ENCODE results near the gene ADCK1. TPM values are rescaled to one million over a fixed set of nuclear protein-coding genes. Genes with fewer than 3 reads are reported as not detected.

Gene ADCK1
- total RNA-seq, 4 donors from 2014 or later, result 5.4 to 7.1 (median 5.6) TPM; not detected in 1

GRCh38 chr14:77961847-77962580 lies 162.1 kb downstream of the ADCK1 start:
- peaks cover 0 to 5% of the 10 kb centered on the region in 2 donors for H3K27me3 ChIP-seq
- intact Hi-C loops (cut with DNase I; ENCODE audit: low total_unique reads), result no loop called here
- H3K36me3 ChIP-seq, result no peaks in the 10 kb centered on the region
- no peaks in the 10 kb centered on the region for H3K9me3 ChIP-seq
- TF ChIP-seq CTCF (IDR thresholded peaks at IDR 0.05) (no peak), POLR2A (IDR thresholded peaks at IDR 0.05) (no peak)
- no peak overlapping the region for H3K27ac ChIP-seq
- no peaks in the 10 kb centered on the region for H3K4me1 ChIP-seq
- no peak overlapping the region for H3K4me3 ChIP-seq
- no peak for DNase-seq

GRCh38 chr14:77962731-77963520 lies 163.0 kb downstream of the ADCK1 start:
- intact Hi-C loops (cut with DNase I; ENCODE audit: low total_unique reads), result no loop called here
- H3K27ac ChIP-seq, result no peak overlapping the region
- no peak for DNase-seq

GRCh38 chr14:77964586-77964985 lies 164.7 kb downstream of the ADCK1 start:
- intact Hi-C loops (cut with DNase I; ENCODE audit: low total_unique reads), result no loop called here

More at GRCh38 chr14:77962731-77963520, 163.0 kb downstream of the ADCK1 start:
- Histone ChIP-seq H3K9me3 (no peaks in the 10 kb centered on the region), H3K27me3 (peaks cover 0 to 7% of the 10 kb centered on the region in 2 donors), H3K36me3 (no peaks in the 10 kb centered on the region), H3K4me1 (no peaks in the 10 kb centered on the region), H3K4me3 (no peak overlapping the region)
- TF ChIP-seq POLR2A (IDR thresholded peaks at IDR 0.05) (no peak), CTCF (IDR thresholded peaks at IDR 0.05) (no peak)

GRCh38 chr14:77965050-77965449 lies 165.1 kb downstream of the ADCK1 start:
- H3K27ac ChIP-seq, result no peak overlapping the region
- no peaks in the 10 kb centered on the region for H3K4me1 ChIP-seq
- intact Hi-C loops (cut with DNase I; ENCODE audit: low total_unique reads), result no loop called here
- H3K36me3 ChIP-seq, result no peaks in the 10 kb centered on the region
- H3K9me3 ChIP-seq, result no peaks in the 10 kb centered on the region
- TF ChIP-seq CTCF (IDR thresholded peaks at IDR 0.05) (no peak), POLR2A (IDR thresholded peaks at IDR 0.05) (no peak)
- no peak for DNase-seq
- no peak overlapping the region for H3K4me3 ChIP-seq
- H3K27me3 ChIP-seq, result peaks cover 0 to 7% of the 10 kb centered on the region in 2 donors

More at GRCh38 chr14:77964586-77964985, 164.7 kb downstream of the ADCK1 start:
- H3K27me3 ChIP-seq, result peaks cover 0 to 7% of the 10 kb centered on the region in 2 donors
- H3K4me1 ChIP-seq, result no peaks in the 10 kb centered on the region
- DNase-seq, result no peak
- no peaks in the 10 kb centered on the region for H3K9me3 ChIP-seq
- H3K27ac ChIP-seq, result no peak overlapping the region
- no peaks in the 10 kb centered on the region for H3K36me3 ChIP-seq
- H3K4me3 ChIP-seq, result no peak overlapping the region
- TF ChIP-seq CTCF (IDR thresholded peaks at IDR 0.05), result no peak
- TF ChIP-seq POLR2A (IDR thresholded peaks at IDR 0.05), result no peak

- DNase-seq, result no peak
- no peak overlapping the region for H3K27ac ChIP-seq
- no peaks in the 10 kb centered on the region for H3K9me3 ChIP-seq
- intact Hi-C loops (cut with DNase I; ENCODE audit: low total_unique reads), result no loop called here
- H3K36me3 ChIP-seq, result no peaks in the 10 kb centered on the region
- no peaks in the 10 kb centered on the region for H3K4me1 ChIP-seq
- no peak for TF ChIP-seq CTCF (IDR thresholded peaks at IDR 0.05)
- no peak for TF ChIP-seq POLR2A (IDR thresholded peaks at IDR 0.05)
- H3K4me3 ChIP-seq, result no peak overlapping the region
- H3K27me3 ChIP-seq, result peaks cover 0 to 7% of the 10 kb centered on the region in 2 donors
Observed at GRCh38 chr14:77965919-77966435, 166.1 kb downstream of the ADCK1 start.
